Measurements from ENCODE around the gene SHROOM3. TPM values are rescaled to one million over a fixed set of nuclear protein-coding genes. Genes with fewer than 3 reads are reported as not detected.

Gene SHROOM3
- total and polyA plus RNA-seq, 2 donors = 11.7 to 16.6 TPM

GRCh38 chr4:76659103-76659490 lies 224.1 kb downstream of the SHROOM3 start:
- H3K27ac ChIP-seq (ENCODE audit: low read depth) = no peak overlapping the region
- DNase-seq (ENCODE audit: extremely low spot score) = no peak
- no peaks in the 10 kb centered on the region for H3K4me1 ChIP-seq (ENCODE audit: insufficient read depth)
- no peak overlapping the region for H3K4me3 ChIP-seq (ENCODE audit: low read depth, low read length)
- no peaks in the 10 kb centered on the region for H3K36me3 ChIP-seq (ENCODE audit: insufficient read depth)
- WGBS = 90% methylated on average over 1 of the region's 1 CpG

GRCh38 chr4:76663824-76664223 lies 228.8 kb downstream of the SHROOM3 start:
- 84% methylated on average over 1 of the region's 1 CpG for WGBS
- H3K4me3 ChIP-seq (ENCODE audit: low read depth, low read length) = no peak overlapping the region
- H3K27ac ChIP-seq (ENCODE audit: low read depth) = no peak overlapping the region
- DNase-seq (ENCODE audit: extremely low spot score) = no peak
- no peaks in the 10 kb centered on the region for H3K36me3 ChIP-seq (ENCODE audit: insufficient read depth)
- no peaks in the 10 kb centered on the region for H3K4me1 ChIP-seq (ENCODE audit: insufficient read depth)

GRCh38 chr4:76665153-76665552 lies 230.1 kb downstream of the SHROOM3 start:
- H3K27ac ChIP-seq (ENCODE audit: low read depth) = no peak overlapping the region
- H3K4me1 ChIP-seq (ENCODE audit: insufficient read depth) = no peaks in the 10 kb centered on the region
- no peak for DNase-seq (ENCODE audit: extremely low spot score)
- H3K36me3 ChIP-seq (ENCODE audit: insufficient read depth) = peaks cover 2% of the 10 kb centered on the region
- H3K4me3 ChIP-seq (ENCODE audit: low read depth, low read length) = no peak overlapping the region

- 87% methylated on average over 4 of the region's 4 CpGs for WGBS
- Histone ChIP-seq H3K4me1 (ENCODE audit: insufficient read depth) (no peaks in the 10 kb centered on the region), H3K36me3 (ENCODE audit: insufficient read depth) (peaks cover 2% of the 10 kb centered on the region), H3K27ac (ENCODE audit: low read depth) (no peak overlapping the region), H3K4me3 (ENCODE audit: low read depth, low read length) (no peak overlapping the region)
- no peak for DNase-seq (ENCODE audit: extremely low spot score)
These were observed 230.7 kb downstream of the SHROOM3 start for GRCh38 chr4:76665721-76666120.

GRCh38 chr4:76666944-76667532 lies 232.0 kb downstream of the SHROOM3 start:
- Histone ChIP-seq H3K27ac (ENCODE audit: low read depth) (no peak overlapping the region), H3K4me3 (ENCODE audit: low read depth, low read length) (no peak overlapping the region), H3K36me3 (ENCODE audit: insufficient read depth) (peaks cover 2% of the 10 kb centered on the region), H3K4me1 (ENCODE audit: insufficient read depth) (no peaks in the 10 kb centered on the region)
- 87% methylated on average over 5 of the region's 5 CpGs for WGBS
- DNase-seq (ENCODE audit: extremely low spot score) = no peak

- Histone ChIP-seq H3K36me3 (ENCODE audit: insufficient read depth) (peaks cover 2% of the 10 kb centered on the region), H3K27ac (ENCODE audit: low read depth) (no peak overlapping the region), H3K4me3 (ENCODE audit: low read depth, low read length) (no peak overlapping the region), H3K4me1 (ENCODE audit: insufficient read depth) (no peaks in the 10 kb centered on the region)
- no peak for DNase-seq (ENCODE audit: extremely low spot score)
- WGBS = over 99% methylated on average over 2 of the region's 2 CpGs
These were observed 235.6 kb downstream of the SHROOM3 start for GRCh38 chr4:76670631-76671030.

GRCh38 chr4:76673362-76673761 lies 238.3 kb downstream of the SHROOM3 start:
- H3K4me1 ChIP-seq (ENCODE audit: insufficient read depth) = no peaks in the 10 kb centered on the region
- no peak overlapping the region for H3K4me3 ChIP-seq (ENCODE audit: low read depth, low read length)
- H3K36me3 ChIP-seq (ENCODE audit: insufficient read depth) = peaks cover 2% of the 10 kb centered on the region
- no peak for DNase-seq (ENCODE audit: extremely low spot score)
- H3K27ac ChIP-seq (ENCODE audit: low read depth) = no peak overlapping the region
- WGBS = 89% methylated on average over 1 of the region's 1 CpG

- Histone ChIP-seq H3K36me3 (ENCODE audit: insufficient read depth) (no peaks in the 10 kb centered on the region), H3K27ac (ENCODE audit: low read depth) (no peak overlapping the region), H3K4me1 (ENCODE audit: insufficient read depth) (no peaks in the 10 kb centered on the region), H3K4me3 (ENCODE audit: low read depth, low read length) (no peak overlapping the region)
- WGBS = 91% methylated on average over 3 of the region's 3 CpGs
- DNase-seq (ENCODE audit: extremely low spot score) = no peak
These were observed 240.0 kb downstream of the SHROOM3 start for GRCh38 chr4:76674983-76675382.

GRCh38 chr4:76677571-76678326 lies 242.7 kb downstream of the SHROOM3 start:
- Histone ChIP-seq H3K36me3 (ENCODE audit: insufficient read depth) (no peaks in the 10 kb centered on the region), H3K4me1 (ENCODE audit: insufficient read depth) (no peaks in the 10 kb centered on the region), H3K4me3 (ENCODE audit: low read depth, low read length) (no peak overlapping the region), H3K27ac (ENCODE audit: low read depth) (peak overlapping the region; percentile 10)
- no peak for DNase-seq (ENCODE audit: extremely low spot score)
- 65% methylated on average over 7 of the region's 7 CpGs for WGBS

GRCh38 chr4:76679691-76680090 lies 244.7 kb downstream of the SHROOM3 start:
- Histone ChIP-seq H3K27ac (ENCODE audit: low read depth) (no peak overlapping the region), H3K4me1 (ENCODE audit: insufficient read depth) (no peaks in the 10 kb centered on the region), H3K36me3 (ENCODE audit: insufficient read depth) (no peaks in the 10 kb centered on the region), H3K4me3 (ENCODE audit: low read depth, low read length) (no peak overlapping the region)
- WGBS = 89% methylated on average over 4 of the region's 4 CpGs
- DNase-seq (ENCODE audit: extremely low spot score) = no peak

- Histone ChIP-seq H3K27ac (ENCODE audit: low read depth) (no peak overlapping the region), H3K4me1 (ENCODE audit: insufficient read depth) (no peaks in the 10 kb centered on the region), H3K4me3 (ENCODE audit: low read depth, low read length) (no peak overlapping the region), H3K36me3 (ENCODE audit: insufficient read depth) (no peaks in the 10 kb centered on the region)
- DNase-seq (ENCODE audit: extremely low spot score) = no peak
These were observed 245.9 kb downstream of the SHROOM3 start for GRCh38 chr4:76680952-76681351.

GRCh38 chr4:76681996-76682395 lies 247.0 kb downstream of the SHROOM3 start:
- DNase-seq (ENCODE audit: extremely low spot score) = no peak
- Histone ChIP-seq H3K36me3 (ENCODE audit: insufficient read depth) (no peaks in the 10 kb centered on the region), H3K4me1 (ENCODE audit: insufficient read depth) (no peaks in the 10 kb centered on the region), H3K27ac (ENCODE audit: low read depth) (no peak overlapping the region), H3K4me3 (ENCODE audit: low read depth, low read length) (no peak overlapping the region)
- WGBS = 70% methylated on average over 1 of the region's 1 CpG

- Histone ChIP-seq H3K36me3 (ENCODE audit: insufficient read depth) (no peaks in the 10 kb centered on the region), H3K4me3 (ENCODE audit: low read depth, low read length) (no peak overlapping the region), H3K27ac (ENCODE audit: low read depth) (no peak overlapping the region), H3K4me1 (ENCODE audit: insufficient read depth) (no peaks in the 10 kb centered on the region)
- WGBS = 90% methylated on average over 3 of the region's 3 CpGs
- no peak for DNase-seq (ENCODE audit: extremely low spot score)
These were observed 248.1 kb downstream of the SHROOM3 start for GRCh38 chr4:76683144-76683543.

GRCh38 chr4:76687746-76688448 lies 252.9 kb downstream of the SHROOM3 start:
- H3K4me3 ChIP-seq (ENCODE audit: low read depth, low read length) = no peak overlapping the region

More at GRCh38 chr4:76687746-76688448, 252.9 kb downstream of the SHROOM3 start:
- H3K4me1 ChIP-seq (ENCODE audit: insufficient read depth) = no peaks in the 10 kb centered on the region
- no peak for DNase-seq (ENCODE audit: extremely low spot score)
- 66% methylated on average over 5 of the region's 5 CpGs for WGBS
- H3K36me3 ChIP-seq (ENCODE audit: insufficient read depth) = no peaks in the 10 kb centered on the region
- no peak overlapping the region for H3K27ac ChIP-seq (ENCODE audit: low read depth)
